SH-SY5Y (cell line): ENCODE measurements around the gene EDA.

ENCODE experiments used
- GATA2 ChIP-seq: IDR thresholded peaks from 2 replicates; pipeline ENCODE4 v1.6.1; 2011; ENCODE audit warnings: mild to moderate bottlenecking, low read depth, low read length
- GATA3 ChIP-seq: IDR thresholded peaks from 2 replicates; pipeline ENCODE4 v1.6.1; 2011; ENCODE audit warnings: low read depth, mild to moderate bottlenecking, low read length, moderate library complexity

GRCh38 chrX:69969460-69969859 is 353.5 kb downstream of the EDA start:
- TF ChIP-seq GATA2 = no peak
- no peak for TF ChIP-seq GATA3
